Smooth muscle cell (in vitro differentiated cells): ENCODE data around the gene RUSC2. TPM values are rescaled to one million over a fixed set of nuclear protein-coding genes. Genes with fewer than 3 reads are reported as not detected.

Experiments used
- DNase-seq: peaks from one replicate; lab custom pipeline; 2025; ENCODE audit not compliant: unreplicated experiment; lab: John Stamatoyannopoulos, UW
- H2AFZ ChIP-seq: fragments of 200-600 bp; sonication (generic); 2 replicates; pipeline ENCODE4 v1.6.0; 2016; ENCODE audit warnings: antibody characterized with exemption, low read depth, mild to moderate bottlenecking
- H3F3A ChIP-seq: fragments of 200-600 bp; sonication (generic); 2 replicates; pipeline ENCODE4 v1.6.0; 2017; ENCODE audit warnings: antibody characterized with exemption, low read depth
- H3K27ac ChIP-seq: fragments of 200-600 bp; sonication (generic); 2 replicates; pipeline ENCODE4 v1.5.1; 2016; ENCODE audit warnings: low read depth, mild to moderate bottlenecking
- H3K27me3 ChIP-seq: fragments of 200-600 bp; sonication (generic); 2 replicates; pipeline ENCODE4 v1.6.1; 2016; ENCODE audit warnings: low read depth, mild to moderate bottlenecking
- H3K36me3 ChIP-seq: fragments of 200-600 bp; sonication (generic); 2 replicates; pipeline ENCODE4 v1.5.1; 2016; ENCODE audit warnings: low read depth
- H3K4me1 ChIP-seq: fragments of 200-600 bp; sonication (generic); 2 replicates; pipeline ENCODE4 v1.5.1; 2016; ENCODE audit warnings: low read depth
- H3K4me2 ChIP-seq: fragments of 200-600 bp; sonication (generic); 2 replicates; pipeline ENCODE4 v1.6.0; 2016; ENCODE audit warnings: mild to moderate bottlenecking
- H3K4me3 ChIP-seq: fragments of 200-600 bp; sonication (generic); 2 replicates; pipeline ENCODE4 v1.5.1; 2016; ENCODE audit warnings: mild to moderate bottlenecking
- H3K79me2 ChIP-seq: fragments of 200-600 bp; sonication (generic); 2 replicates; pipeline ENCODE4 v1.6.0; 2016; ENCODE audit warnings: low read depth, mild to moderate bottlenecking
- H3K9ac ChIP-seq: fragments of 200-600 bp; sonication (generic); 2 replicates; pipeline ENCODE4 v1.6.0; 2016; ENCODE audit warnings: low read depth
- H3K9me3 ChIP-seq: fragments of 200-600 bp; sonication (generic); replicated peaks from 2 replicates; pipeline ENCODE4 v1.5.1; 2016; ENCODE audit warnings: low read depth
- H4K20me1 ChIP-seq: fragments of 200-600 bp; sonication (generic); 2 replicates; pipeline ENCODE4 v1.6.0; 2016; ENCODE audit warnings: low read depth
- CTCF ChIP-seq: fragments of 200-600 bp; sonication (generic); IDR thresholded peaks from 2 replicates; pipeline ENCODE4 v1.5.1; 2017; ENCODE audit warnings: borderline replicate concordance, mild to moderate bottlenecking, antibody characterized with exemption; ENCODE audit not compliant: insufficient read depth, poor library complexity, severe bottlenecking
- WGBS: methylation state at CpG from one replicate; pipeline ENCODE4 v1.1.7; 2016; ENCODE audit warnings: low lambda C conversion rate; 5-methylcytosine and 5-hydroxymethylcytosine counted together
- polyA plus RNA-seq: library from polyadenylated mRNA; unstranded; fragments of >200 nt; fragmentation: Nextera tagmentation; extraction: Ambion mirVana; gene quantifications from 2 replicates; pipeline ENCODE4 v1.2.1, GENCODE V29; 2016
- total RNA-seq: library from RNA; depleted of rRNA; stranded (reverse); fragments of >200 nt; gene quantifications from 2 replicates; pipeline ENCODE4 v1.2.3, GENCODE V29; 2014

Gene RUSC2
- total and polyA plus RNA-seq, 2 experiments from 2014 or later, result 16.5 to 29.5 TPM

DNA sequence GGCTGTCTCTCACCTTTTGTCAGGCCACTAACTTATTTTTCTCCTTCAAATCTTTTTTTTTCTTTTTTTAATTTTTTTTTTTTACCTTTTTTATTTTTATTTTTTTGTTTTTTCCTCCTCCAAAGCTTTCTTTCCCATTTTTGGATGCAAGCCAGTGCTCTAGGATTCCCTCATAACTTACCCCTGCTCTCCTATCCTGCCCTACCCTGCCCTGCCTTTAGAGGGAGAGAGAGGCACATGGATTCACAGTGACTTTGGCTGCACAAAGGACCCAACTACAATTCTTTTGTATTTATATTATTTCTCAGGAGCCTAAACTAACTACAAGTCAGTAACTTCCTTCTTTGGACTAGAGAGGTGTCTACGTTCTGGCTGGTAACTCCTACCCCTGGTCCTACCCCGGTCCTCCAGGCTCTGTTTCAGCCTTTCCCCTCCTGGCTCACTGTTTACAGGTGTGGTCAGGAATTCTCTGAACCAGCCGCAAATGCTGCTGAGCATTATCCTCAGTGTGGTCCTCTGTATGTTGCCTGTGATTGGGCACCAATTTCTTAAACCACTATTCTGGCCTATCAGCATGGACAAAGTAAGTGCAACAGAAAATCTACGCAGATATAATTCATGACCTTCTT lies 8.4 kb upstream of the RUSC2 start:
- no peak for DNase-seq
- WGBS, result 91% methylated on average over 4 of the region's 4 CpGs
- no peak overlapping the region for H3K27ac ChIP-seq

GRCh38 chr9:35482071-35482470 lies 7.8 kb upstream of the RUSC2 start:
- H3K4me3 ChIP-seq, result no peak overlapping the region
- peaks cover 6% of the 10 kb centered on the region for H3K4me1 ChIP-seq
- H3K79me2 ChIP-seq, result no peaks in the 10 kb centered on the region
- no peak overlapping the region for H3K9ac ChIP-seq
- H3K27me3 ChIP-seq, result no peaks in the 10 kb centered on the region
- H3K27ac ChIP-seq, result no peak overlapping the region
- TF ChIP-seq CTCF, result no peak
- WGBS, result 37% methylated on average over 3 of the region's 3 CpGs
- H3F3A ChIP-seq, result no peaks in the 10 kb centered on the region
- H3K9me3 ChIP-seq, result no peaks in the 10 kb centered on the region
- H2AFZ ChIP-seq, result no peak overlapping the region
- H4K20me1 ChIP-seq, result no peaks in the 10 kb centered on the region
- no peak overlapping the region for H3K4me2 ChIP-seq
- no peaks in the 10 kb centered on the region for H3K36me3 ChIP-seq
- no peak for DNase-seq

More for the DNA sequence above, 8.4 kb upstream of the RUSC2 start:
- no peak overlapping the region for H3K4me3 ChIP-seq
- no peaks in the 10 kb centered on the region for H3F3A ChIP-seq
- no peak overlapping the region for H3K9ac ChIP-seq
- H3K27me3 ChIP-seq, result peaks cover 2% of the 10 kb centered on the region
- no peaks in the 10 kb centered on the region for H3K36me3 ChIP-seq
- peaks cover 6% of the 10 kb centered on the region for H3K4me1 ChIP-seq
- H2AFZ ChIP-seq, result no peak overlapping the region
- H3K4me2 ChIP-seq, result no peak overlapping the region
- H4K20me1 ChIP-seq, result no peaks in the 10 kb centered on the region
- no peaks in the 10 kb centered on the region for H3K79me2 ChIP-seq
- no peaks in the 10 kb centered on the region for H3K9me3 ChIP-seq
- peak; percentile 53 for TF ChIP-seq CTCF

- H3K27me3 ChIP-seq, result no peaks in the 10 kb centered on the region
- no peaks in the 10 kb centered on the region for H3K36me3 ChIP-seq
- H3K4me2 ChIP-seq, result no peak overlapping the region
- H3K4me3 ChIP-seq, result no peak overlapping the region
- H4K20me1 ChIP-seq, result no peaks in the 10 kb centered on the region
- H3K9me3 ChIP-seq, result no peaks in the 10 kb centered on the region
- peaks cover 7% of the 10 kb centered on the region for H3F3A ChIP-seq
- H3K27ac ChIP-seq, result no peak overlapping the region
- DNase-seq, result no peak
- peaks cover 4% of the 10 kb centered on the region for H3K79me2 ChIP-seq
- H2AFZ ChIP-seq, result no peak overlapping the region
- TF ChIP-seq CTCF, result no peak
- H3K4me1 ChIP-seq, result peaks cover 6% of the 10 kb centered on the region
- 89% methylated on average over 3 of the region's 3 CpGs for WGBS
- H3K9ac ChIP-seq, result no peak overlapping the region
Observed at GRCh38 chr9:35484406-35484805, 5.5 kb upstream of the RUSC2 start.

DNA sequence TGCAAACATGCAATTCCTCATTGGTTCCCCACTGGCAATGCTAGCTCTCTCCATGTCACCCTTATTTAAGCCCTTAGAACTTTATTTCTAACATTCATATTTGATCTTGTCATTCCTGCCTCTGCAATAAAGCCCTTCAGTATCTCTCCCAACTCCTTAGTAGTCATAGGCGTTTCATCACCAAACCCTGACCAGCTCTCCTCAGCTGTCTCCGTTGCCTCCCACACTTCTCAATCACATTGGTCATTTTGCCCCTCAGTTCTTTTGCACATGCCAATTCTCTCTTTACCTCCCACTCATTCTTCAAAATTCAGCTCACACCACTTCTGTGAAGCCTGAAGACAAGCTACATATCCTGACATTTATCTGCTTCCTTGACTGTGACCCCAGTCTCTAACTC lies 2.8 kb upstream of the RUSC2 start:
- no peaks in the 10 kb centered on the region for H3K9me3 ChIP-seq
- H2AFZ ChIP-seq, result no peak overlapping the region
- peaks cover 18% of the 10 kb centered on the region for H3F3A ChIP-seq
- no peak overlapping the region for H3K27ac ChIP-seq
- no peak overlapping the region for H3K9ac ChIP-seq
- peaks cover 3% of the 10 kb centered on the region for H3K4me1 ChIP-seq
- H3K79me2 ChIP-seq, result peaks cover 24% of the 10 kb centered on the region
- 80% methylated on average over 2 of the region's 2 CpGs for WGBS
- H3K4me3 ChIP-seq, result no peak overlapping the region
- peaks cover 14% of the 10 kb centered on the region for H4K20me1 ChIP-seq
- no peaks in the 10 kb centered on the region for H3K27me3 ChIP-seq
- DNase-seq, result no peak
- no peak for TF ChIP-seq CTCF
- H3K4me2 ChIP-seq, result no peak overlapping the region
- no peaks in the 10 kb centered on the region for H3K36me3 ChIP-seq
